Suprapubic skin (tissue), 4 donors: ENCODE data around the gene SPCS2.

ENCODE experiments used
- CTCF ChIP-seq, 2 donors: fragments of 200-600 bp in 1 of 2; fragments of 450-650 bp in 1 of 2; sonication (generic) in 1 of 2; IDR thresholded peaks; one replicate each; pipeline ENCODE4 v1.5.1; 2016 to 2019; ENCODE audit warnings: antibody characterized with exemption in 2 of 2, mild to moderate bottlenecking in 1 of 2, moderate library complexity in 1 of 2
- EP300 ChIP-seq: sonication (generic); formaldehyde crosslinking; IDR thresholded peaks from one replicate; pipeline ENCODE4 v1.6.1; 2017; ENCODE audit warnings: antibody characterized with exemption
- POLR2A ChIP-seq, 2 donors: fragments of 450-650 bp; IDR thresholded peaks; one replicate each; pipeline ENCODE4 v1.6.1; 2017; ENCODE audit warnings: antibody characterized with exemption in 2 of 2, mild to moderate bottlenecking in 2 of 2, moderate library complexity in 2 of 2
- POLR2AphosphoS5 ChIP-seq, 3 donors: sonication (generic); formaldehyde crosslinking; IDR thresholded peaks; one replicate each; pipeline ENCODE4 v1.6.1; 2017; ENCODE audit warnings: antibody characterized with exemption in 3 of 3

- no peak for TF ChIP-seq POLR2AphosphoS5 (IDR thresholded peaks at IDR 0.05)
- no peak for TF ChIP-seq CTCF (IDR thresholded peaks at IDR 0.05)
- no peak for TF ChIP-seq EP300
- no peak for TF ChIP-seq POLR2A (IDR thresholded peaks at IDR 0.05)
These were observed 21.9 kb downstream of the SPCS2 start for GRCh38 chr11:74970852-74971395.
